Measurements from ENCODE around the gene DOK7. TPM values are rescaled to one million over a fixed set of nuclear protein-coding genes. Genes with fewer than 3 reads are reported as not detected.

Gene DOK7
- 10 to 100 TPM in 1 of 2 donors, 1 to 10 TPM in 1; 8.2 to 16.4 TPM for total RNA-seq

DNA sequence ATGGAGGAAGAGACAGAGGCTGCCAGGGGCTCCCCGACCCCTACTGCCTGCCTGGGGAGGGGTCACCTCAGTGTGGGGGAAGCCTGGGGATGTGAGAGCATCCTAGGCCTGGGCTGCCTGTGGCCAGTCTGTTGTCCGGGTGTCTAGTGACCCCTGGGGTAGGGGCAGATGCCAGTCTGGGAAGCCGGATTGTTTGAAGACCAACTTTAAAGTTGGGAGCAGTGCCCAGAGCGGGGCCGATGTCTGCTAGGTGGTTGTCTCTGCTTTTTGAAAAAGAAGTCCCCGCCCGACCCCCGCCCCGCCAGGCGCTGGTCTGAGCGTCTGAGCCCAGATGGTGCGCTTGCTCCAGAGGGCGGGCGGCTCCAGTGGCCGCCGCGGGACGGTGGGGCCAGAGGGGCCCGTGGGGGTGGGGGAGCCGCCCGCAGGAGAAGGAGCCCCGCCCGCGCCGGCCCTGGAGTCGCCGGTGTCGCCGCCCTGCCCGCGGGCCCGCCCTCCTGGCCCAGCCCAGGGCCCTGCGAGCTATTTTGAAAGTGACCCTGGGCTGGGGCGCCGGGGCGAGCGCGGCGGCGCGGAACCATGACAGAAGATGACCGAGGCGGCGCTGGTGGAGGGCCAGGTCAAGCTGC is at the start of gene DOK7:
TSS of gene DOK7 (plus strand) at position 517 of the 626 bp plus-strand sequence. CDS start at position 587, 70 bp downstream.
- peak within 1 kb of the TSS; percentile 40 to 42 for H3K4me3 ChIP-seq
- no peaks in the 10 kb centered on the region for H3K27me3 ChIP-seq (replicated peaks; ENCODE audit: insufficient read depth)
- intact Hi-C loops (cut with DNase I) = no loop called here
- 5% methylated on average over 44 of the region's 44 CpGs for WGBS
- peak within 1 kb of the TSS in 1 of 2 donors; percentile 54 for H3K27ac ChIP-seq
- no peak for DNase-seq (ENCODE audit: low spot score)
- TF ChIP-seq POLR2AphosphoS5 (IDR thresholded peaks at IDR 0.05) = no peak
- no peak for TF ChIP-seq CTCF (IDR thresholded peaks at IDR 0.05)
- no peak for TF ChIP-seq POLR2A (IDR thresholded peaks at IDR 0.05)
- H3K9me3 ChIP-seq = no peaks in the 10 kb centered on the region
- H3K36me3 ChIP-seq = no peaks in the 10 kb centered on the region
- H3K4me1 ChIP-seq (replicated peaks) = peaks cover 10% of the 10 kb centered on the region

GRCh38 chr4:3413675-3414420 is 49.3 kb upstream of the DOK7 start:
- 92% methylated on average over 31 of the region's 32 CpGs for WGBS

GRCh38 chr4:3414421-3415279 is 48.5 kb upstream of the DOK7 start:
- intact Hi-C loops (cut with DNase I) = no loop called here
- DNase-seq (ENCODE audit: low spot score) = no peak
- TF ChIP-seq POLR2AphosphoS5 (IDR thresholded peaks at IDR 0.05) (no peak), POLR2A (IDR thresholded peaks at IDR 0.05) (no peak), CTCF (IDR thresholded peaks at IDR 0.05) (no peak)
- Histone ChIP-seq H3K4me3 (no peak overlapping the region), H3K27me3 (replicated peaks; ENCODE audit: insufficient read depth) (no peaks in the 10 kb centered on the region), H3K4me1 (replicated peaks) (peaks cover 7% of the 10 kb centered on the region), H3K9me3 (no peaks in the 10 kb centered on the region), H3K36me3 (no peaks in the 10 kb centered on the region), H3K27ac (no peak overlapping the region)
- WGBS = 87% methylated on average over 37 of the region's 37 CpGs

More at GRCh38 chr4:3413675-3414420, 49.3 kb upstream of the DOK7 start:
- intact Hi-C loops (cut with DNase I) = no loop called here
- H3K27ac ChIP-seq = no peak overlapping the region
- H3K4me3 ChIP-seq = no peak overlapping the region
- no peaks in the 10 kb centered on the region for H3K9me3 ChIP-seq
- no peaks in the 10 kb centered on the region for H3K27me3 ChIP-seq (replicated peaks; ENCODE audit: insufficient read depth)
- peaks cover 7% of the 10 kb centered on the region for H3K4me1 ChIP-seq (replicated peaks)
- H3K36me3 ChIP-seq = no peaks in the 10 kb centered on the region
- no peak for DNase-seq (ENCODE audit: low spot score)
- TF ChIP-seq CTCF (IDR thresholded peaks at IDR 0.05) = no peak
- TF ChIP-seq POLR2AphosphoS5 (IDR thresholded peaks at IDR 0.05) = no peak
- no peak for TF ChIP-seq POLR2A (IDR thresholded peaks at IDR 0.05)

- 51% methylated on average over 33 of the region's 33 CpGs for WGBS
- no peak for TF ChIP-seq POLR2AphosphoS5 (IDR thresholded peaks at IDR 0.05)
- no peak for TF ChIP-seq CTCF (IDR thresholded peaks at IDR 0.05)
- no peak overlapping the region for H3K4me3 ChIP-seq
- DNase-seq (ENCODE audit: low spot score) = no peak
- no peak overlapping the region for H3K27ac ChIP-seq
- no peaks in the 10 kb centered on the region for H3K9me3 ChIP-seq
- intact Hi-C loops (cut with DNase I) = no loop called here
- no peaks in the 10 kb centered on the region for H3K27me3 ChIP-seq (replicated peaks; ENCODE audit: insufficient read depth)
- no peaks in the 10 kb centered on the region for H3K36me3 ChIP-seq
- H3K4me1 ChIP-seq (replicated peaks) = peaks cover 7% of the 10 kb centered on the region
These were observed 47.5 kb upstream of the DOK7 start for GRCh38 chr4:3415471-3416141.
